Left ventricle myocardium superior (tissue), 1 donor: ENCODE results near the gene MPRIP. TPM values are rescaled to one million over a fixed set of nuclear protein-coding genes. Genes with fewer than 3 reads are reported as not detected.
"Not testable (repeated sequence)": the region's sequence is repeated elsewhere in the genome, so short reads cannot be mapped to it uniquely, and the experiment has no call there.

ENCODE experiments used
- ATAC-seq: fragments of 200-7000 bp; cut with Tn5 transposase; one replicate; pipeline ENCODE4 v1.9.1; 2020; ENCODE audit warnings: mild to moderate bottlenecking, moderate library complexity
- DNase-seq: peaks from one replicate; pipeline ENCODE4 v3.0.0-alpha.2; 2020
- intact Hi-C: fragments of 100-400 bp; cut with micrococcal nuclease; formaldehyde crosslinking; loops from one replicate; pipeline ENCODE4 v1.11.0; 2022
- long read RNA-seq: library from polyadenylated mRNA; unstranded; transcript quantifications from one replicate; pipeline ENCODE4 v2.0.0, GENCODE V29; 2021
- total RNA-seq: library from RNA; stranded (reverse); fragmentation: NEBNext Ultra II Directional; extraction: Animal tissue kit (Norgen Biotek cat#: 25700); gene quantifications from one replicate; pipeline ENCODE4 v1.2.1, GENCODE V29; 2021
- donor health status: DM: no; HTN: yes; CAD: no; lungs with severe emphysema.

The MPRIP gene, protein sequence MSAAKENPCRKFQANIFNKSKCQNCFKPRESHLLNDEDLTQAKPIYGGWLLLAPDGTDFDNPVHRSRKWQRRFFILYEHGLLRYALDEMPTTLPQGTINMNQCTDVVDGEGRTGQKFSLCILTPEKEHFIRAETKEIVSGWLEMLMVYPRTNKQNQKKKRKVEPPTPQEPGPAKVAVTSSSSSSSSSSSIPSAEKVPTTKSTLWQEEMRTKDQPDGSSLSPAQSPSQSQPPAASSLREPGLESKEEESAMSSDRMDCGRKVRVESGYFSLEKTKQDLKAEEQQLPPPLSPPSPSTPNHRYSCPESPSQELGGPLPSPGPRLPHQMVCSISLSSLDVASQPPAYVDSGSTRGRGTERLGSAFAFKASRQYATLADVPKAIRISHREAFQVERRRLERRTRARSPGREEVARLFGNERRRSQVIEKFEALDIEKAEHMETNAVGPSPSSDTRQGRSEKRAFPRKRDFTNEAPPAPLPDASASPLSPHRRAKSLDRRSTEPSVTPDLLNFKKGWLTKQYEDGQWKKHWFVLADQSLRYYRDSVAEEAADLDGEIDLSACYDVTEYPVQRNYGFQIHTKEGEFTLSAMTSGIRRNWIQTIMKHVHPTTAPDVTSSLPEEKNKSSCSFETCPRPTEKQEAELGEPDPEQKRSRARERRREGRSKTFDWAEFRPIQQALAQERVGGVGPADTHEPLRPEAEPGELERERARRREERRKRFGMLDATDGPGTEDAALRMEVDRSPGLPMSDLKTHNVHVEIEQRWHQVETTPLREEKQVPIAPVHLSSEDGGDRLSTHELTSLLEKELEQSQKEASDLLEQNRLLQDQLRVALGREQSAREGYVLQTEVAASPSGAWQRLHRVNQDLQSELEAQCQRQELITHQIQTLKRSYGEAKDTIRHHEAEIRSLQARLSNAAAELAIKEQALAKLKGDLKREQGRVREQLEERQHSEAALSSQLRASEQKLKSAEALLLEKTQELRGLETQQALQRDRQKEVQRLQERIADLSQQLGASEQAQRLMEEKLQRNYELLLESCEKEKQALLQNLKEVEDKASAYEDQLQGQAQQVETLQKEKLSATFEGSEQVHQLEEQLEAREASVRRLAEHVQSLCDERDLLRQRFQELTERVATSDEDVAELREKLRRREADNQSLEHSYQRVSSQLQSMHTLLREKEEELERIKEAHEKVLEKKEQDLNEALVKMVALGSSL (N-terminal part only)
- 335 TPM for total RNA-seq
- long read RNA-seq, full-length matches to known transcripts, result 24 of 296 reads
- long read RNA-seq, partial matches to known transcripts, result 209 of 296 reads
- long read RNA-seq, other reads (novel, unspliced or antisense), result 63 of 296 reads

DNA sequence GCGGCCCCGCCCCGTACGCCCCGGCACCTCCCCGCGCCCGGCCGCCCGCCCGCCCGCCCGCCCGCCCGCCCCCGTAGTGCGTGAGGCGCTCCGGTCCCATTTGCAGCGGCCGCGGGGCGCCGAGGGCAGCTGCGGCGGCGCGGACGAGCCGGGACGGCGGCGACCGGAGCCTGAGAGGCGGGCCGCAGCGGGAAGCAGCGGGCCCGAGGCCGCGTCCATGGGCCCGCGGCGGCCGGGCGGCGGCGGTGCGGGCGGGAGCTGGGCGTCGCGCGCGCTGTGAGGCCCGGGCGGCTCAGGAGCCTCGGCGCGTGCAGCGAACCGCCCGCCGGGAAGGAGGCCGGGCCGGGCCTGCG lies at the start of gene MPRIP:
Gene MPRIP, plus strand, starts transcription at position 74 of the 353 bp plus-strand sequence. CDS start 392 bp downstream, outside the sequence.
- ATAC-seq, result no peak
- intact Hi-C loops, result no loop called here
- no peak for DNase-seq

DNA sequence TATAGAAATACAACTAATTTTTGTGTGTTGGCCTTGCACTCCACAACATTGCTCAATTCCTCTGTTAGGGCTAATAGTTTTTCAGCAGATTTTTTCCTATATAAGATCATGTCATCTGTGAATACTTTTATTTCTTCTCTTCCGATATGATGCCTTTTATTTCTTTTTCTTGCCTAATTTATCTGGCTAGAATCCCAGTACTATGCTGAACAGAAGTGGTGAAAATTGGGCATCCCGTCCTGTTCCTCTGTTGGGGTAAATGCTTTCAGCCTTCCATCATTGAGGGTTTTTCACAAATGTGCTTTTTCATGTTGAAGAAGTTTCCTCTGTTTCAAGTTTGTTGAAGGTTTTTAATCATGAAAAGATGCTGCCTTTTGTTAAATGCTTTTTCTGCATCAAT lies 47.6 kb upstream of the MPRIP start:
- ATAC-seq, result no peak
- intact Hi-C loops, result no loop called here
- DNase-seq, result no peak

DNA sequence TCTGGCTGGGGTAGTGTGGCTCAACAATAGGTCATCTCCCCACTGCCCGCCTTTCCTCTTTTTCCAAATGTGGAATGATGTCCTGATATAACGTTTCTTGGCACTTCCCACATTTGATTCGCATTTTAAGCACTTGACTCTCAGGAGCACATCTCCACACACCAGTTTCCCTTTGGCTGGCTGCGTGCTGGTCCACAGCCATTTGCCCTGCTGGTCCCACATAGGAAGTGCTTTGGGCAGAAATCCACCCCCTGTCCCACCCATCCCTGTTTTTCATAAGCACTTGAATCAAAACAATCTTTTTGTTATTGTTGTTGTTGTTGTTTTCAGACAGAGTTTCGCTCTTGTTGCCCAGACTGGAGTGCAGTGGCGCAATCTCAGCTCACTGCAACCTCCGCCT lies 46.3 kb upstream of the MPRIP start:
- ATAC-seq, result no peak
- intact Hi-C loops, result no loop called here
- DNase-seq, result no peak

DNA sequence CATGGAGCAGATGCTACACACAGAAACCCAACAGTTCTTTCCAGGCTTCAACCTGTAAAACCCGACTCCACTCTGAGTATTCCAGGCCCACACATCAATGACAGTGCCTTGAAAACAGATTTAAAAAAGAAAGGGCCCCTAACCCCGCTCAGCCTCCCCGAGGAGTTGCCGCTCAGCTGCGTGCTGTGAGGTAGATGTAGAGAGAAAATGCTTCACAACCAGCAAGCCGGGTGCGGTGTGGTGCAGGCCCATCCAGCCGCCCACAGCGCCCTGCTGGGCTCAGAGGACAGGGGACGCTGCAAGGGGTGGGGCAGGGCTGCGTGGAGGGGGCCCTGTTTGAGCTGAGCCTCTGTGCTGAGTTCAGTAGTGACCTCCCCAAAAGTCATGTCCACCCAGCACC lies 45.5 kb upstream of the MPRIP start:
- intact Hi-C loops, ATAC-seq, DNase-seq: not testable (repeated sequence)

DNA sequence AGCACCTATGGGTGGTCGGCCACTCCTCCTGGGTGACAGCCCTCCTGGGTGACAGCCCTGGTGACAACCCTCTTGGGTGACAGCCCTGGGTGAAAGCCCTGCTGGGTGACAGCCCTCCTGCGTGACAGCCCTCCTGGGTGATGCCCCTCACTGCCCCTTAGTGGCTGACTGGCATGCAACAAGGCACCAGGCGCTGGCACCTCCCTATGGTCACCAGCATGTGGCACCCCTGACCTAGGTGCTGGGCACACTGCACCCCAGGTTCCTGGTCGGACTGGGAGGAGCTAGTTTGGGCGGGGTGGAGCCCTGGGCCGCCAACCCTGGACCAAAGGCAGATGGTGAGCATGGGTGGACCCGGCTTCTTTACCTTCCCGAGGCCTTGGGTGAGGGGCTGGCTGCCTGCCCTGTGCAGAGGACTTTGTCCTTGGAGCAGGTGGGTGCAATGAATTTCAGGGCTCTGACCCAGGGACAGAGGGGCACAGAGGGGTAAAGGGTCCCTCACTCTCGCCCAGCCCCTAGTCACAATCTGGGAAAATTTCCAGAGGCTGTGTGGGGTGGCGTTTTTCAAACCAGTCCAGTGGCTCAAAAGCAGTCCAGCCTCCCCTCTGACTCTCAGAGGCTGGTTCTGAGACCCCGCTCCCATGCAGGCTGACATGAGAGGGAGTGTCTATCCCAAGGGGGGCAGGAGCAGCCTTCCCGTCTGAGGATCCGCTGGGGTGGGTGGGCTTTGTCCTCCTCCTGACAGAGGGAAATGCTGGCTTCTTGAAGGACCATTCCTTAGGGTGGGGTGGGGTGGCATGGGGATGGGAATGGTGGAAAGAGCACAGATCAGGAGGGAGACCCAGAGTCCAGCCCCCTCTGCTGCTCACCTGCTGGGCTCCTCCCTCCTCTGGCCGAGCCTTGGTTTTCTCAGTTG lies 44.5 kb upstream of the MPRIP start:
- no peak for ATAC-seq
- DNase-seq, result no peak
- intact Hi-C loops, result no loop called here

DNA sequence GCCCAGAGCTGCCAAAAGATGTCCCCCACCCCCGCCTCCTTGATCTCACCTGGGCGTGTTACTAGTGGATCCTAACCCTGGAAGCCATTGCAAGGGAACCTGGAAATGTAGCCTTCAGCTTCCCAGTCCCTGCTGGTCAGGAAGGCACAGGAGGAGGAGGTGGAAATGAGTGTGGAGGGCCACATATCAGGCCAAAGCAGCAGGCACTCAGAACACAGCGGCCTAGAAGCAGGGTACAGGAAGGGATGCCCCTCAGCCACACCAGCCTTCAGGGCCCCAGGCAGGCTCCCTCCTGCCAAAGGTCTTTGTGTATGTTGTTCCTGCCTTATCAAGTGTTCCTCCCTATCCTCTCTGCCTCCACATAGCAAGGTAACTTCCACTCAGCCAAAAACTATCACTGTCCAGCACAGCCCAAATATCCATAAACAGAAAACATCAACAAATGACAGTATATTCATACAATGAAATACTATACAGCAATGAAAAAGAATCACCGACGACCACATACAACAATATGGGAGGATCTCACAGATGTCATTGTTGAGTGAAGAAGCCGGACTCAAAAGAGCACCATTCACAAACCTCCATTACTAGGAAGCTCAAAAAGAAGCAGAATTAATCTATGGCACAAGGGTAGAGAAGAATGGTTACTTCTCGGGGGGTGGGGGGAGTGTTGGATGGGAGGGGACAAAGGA lies 42.2 kb upstream of the MPRIP start:
- DNase-seq (no peak), ATAC-seq (no peak)
- intact Hi-C loops, result no loop called here

DNA sequence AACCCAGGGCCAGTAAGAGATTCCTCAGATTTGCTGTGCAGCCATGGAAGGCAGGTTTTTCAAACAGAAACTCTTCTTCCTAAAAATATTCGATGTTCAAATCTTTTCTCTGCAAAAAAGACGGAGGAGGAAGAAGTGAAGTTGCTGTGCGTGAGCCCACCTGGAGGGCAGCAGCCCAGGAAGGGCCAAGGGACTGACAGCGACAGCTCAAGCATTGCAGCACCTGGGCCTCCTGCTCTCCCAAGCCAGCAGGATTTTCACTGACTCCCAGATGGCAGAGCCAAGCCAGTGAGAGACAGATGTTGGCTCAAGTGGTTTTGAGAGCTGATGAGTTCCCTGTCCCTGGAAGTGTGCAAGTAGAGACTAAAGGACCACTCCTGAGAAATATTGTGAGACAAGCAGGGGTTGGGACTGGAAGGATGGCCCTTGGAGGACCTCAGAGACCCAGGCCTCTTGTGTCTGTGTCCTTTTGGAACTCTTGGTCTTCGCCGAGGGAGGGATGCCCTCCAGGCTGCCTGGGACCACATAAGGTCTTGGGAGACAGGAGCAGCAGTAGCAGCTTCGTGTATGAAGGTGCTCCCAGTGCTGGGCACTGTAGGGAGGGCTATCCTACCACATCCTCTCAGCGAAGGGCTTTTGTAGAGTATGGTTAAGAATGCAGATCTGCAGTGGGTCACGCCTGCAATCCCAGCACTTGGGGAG lies 41.0 kb upstream of the MPRIP start:
- intact Hi-C loops, result no loop called here
- no peak for ATAC-seq
- no peak for DNase-seq

DNA sequence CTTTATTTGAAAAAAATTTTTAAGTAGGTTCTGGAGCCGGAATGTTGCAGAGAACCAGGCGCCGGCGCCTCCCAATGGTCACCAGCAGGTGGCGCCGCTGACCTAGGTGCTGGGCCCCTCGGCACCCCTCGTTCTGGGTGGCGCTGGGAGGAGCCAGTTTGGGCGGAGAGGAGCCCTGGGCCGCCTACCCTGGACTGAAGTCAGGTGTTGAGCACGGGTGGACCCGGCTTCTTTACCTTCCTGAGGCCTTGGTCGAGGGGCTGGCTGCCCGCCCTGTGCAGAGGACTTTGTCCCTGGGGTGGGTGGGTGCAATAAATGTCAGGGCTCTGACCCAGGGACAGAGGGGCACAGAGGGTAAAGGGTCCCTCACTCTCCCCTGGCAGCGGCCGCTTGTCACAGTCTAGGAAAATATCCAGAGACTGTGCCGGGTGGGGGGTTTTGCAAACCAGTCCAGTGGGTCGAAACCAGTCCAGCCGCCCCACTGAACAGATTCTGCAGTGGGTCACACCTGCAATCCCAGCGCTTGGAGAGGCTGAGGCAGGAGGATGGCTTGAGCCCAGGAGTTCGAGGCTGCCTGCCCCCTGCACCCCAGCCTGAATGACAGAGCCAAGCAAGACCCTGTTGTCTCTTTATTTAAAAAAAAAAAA lies 40.3 kb upstream of the MPRIP start:
- DNase-seq, result peak; percentile 90
- intact Hi-C loops, result no loop called here

DNA sequence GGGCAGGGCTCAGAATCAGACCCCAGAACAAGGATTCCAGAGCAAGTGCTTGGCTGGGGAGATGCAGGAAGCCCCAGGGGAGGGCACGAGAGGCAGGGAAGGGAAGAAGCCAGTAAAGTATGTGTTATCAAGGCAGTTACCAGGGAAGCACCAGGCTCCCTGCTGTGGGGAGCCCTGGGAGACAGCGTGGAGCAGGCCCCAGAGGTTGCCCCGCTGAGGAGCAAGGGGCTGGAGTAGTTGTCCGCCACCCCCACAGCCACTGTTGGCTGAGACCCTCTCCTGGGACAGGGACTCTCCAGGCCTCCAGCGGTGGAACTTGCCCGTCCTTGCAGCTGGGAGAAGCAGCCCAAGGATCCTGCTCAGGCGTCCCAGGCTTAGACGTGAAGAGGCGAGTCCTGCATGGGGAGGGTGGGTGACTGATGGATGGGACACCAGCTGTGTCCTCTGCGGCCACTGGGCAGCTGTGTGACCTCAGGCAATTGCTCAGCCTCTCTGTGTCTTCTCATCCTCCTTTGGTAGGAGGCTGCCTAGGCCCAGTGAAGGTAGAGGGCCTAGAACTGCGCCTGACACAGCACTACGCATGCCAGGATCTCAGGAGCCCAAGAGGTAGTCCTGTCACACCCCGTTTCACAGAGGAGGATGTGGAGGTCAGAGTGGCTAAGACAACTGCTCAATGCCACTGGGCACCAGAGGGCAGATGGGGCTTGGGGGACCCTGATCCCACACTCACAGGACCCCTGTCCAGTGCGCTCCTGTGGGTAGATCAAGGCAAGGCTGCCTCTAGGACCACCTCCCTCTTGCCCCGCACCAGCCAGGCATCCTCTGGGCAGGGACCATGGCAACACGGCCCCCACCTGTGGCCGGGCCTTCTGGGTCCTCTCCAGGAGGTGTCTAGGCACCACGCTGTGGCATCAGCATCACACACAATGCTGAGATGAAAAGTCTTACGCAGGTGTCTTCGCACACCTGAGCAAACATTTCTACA lies 39.2 kb upstream of the MPRIP start:
- intact Hi-C loops, DNase-seq, ATAC-seq: not testable (repeated sequence)

More for the DNA sequence above, 40.3 kb upstream of the MPRIP start:
- peak; percentile 88 for ATAC-seq

DNA sequence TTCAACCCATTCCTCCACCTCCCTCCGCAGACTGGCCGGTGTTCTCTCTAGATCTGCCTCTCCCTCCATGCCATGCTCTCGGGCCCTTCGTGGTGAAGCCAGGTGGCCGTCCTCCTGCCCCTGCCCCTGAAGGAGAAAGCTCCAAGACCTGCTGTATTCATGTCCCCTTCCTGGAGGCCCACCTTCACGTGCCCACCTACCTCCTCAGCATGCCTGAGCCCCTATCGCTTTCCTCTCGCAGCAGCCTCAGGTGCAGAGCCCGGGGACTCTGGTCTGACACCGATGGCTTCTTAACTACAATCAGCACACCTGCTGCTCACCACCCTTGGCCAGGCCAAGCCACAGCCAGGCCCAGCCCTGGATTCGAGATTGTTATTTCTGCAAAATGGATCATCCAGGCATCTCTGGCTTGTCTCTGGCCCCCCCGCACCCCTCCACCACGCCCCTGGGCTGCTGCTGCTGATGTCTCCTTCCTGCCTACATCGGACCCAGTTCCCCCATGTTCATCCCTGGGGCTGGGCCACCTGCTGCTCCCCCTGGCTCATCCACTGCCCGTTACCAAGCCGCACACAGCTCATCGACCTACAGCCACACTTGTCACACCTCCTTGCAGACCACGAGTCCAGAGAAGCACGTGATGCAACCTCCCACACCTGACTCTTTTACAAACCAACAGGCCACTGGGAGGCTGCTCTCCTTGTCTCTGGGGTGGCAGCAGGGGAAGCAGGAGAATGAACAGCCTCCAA lies 37.8 kb upstream of the MPRIP start:
- DNase-seq (no peak), ATAC-seq (no peak)
- intact Hi-C loops, result no loop called here

DNA sequence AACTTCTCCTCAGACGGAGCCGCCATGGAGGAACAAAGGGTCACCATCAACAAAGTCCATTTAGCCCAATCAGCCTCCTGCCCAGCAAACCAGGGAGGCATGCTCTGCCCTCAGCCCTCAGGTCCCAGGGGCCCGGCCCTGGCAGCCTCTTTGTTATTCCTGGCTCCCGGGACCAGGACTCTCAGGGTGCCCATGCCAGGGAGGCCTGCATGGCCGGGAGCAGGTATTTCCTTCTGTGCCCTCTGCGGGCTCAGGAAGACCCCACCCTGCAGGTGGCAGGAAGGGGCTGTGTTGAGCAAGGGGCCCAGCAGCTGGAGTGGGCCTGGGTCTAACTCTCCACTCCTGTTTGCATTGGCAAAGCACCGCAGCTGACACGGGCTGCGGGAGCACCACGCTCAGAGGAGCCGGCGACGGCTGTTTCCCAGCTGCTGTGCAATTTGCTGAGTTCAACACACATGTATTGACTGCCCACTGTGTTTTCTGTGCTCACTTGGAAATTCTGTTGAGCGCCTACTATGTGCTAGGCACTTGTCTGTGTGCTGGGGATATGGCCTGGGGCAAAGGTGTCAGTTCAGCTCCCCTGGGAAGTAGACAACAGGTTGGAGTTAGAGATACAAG lies 37.2 kb upstream of the MPRIP start:
- intact Hi-C loops, ATAC-seq, DNase-seq: not testable (repeated sequence)

DNA sequence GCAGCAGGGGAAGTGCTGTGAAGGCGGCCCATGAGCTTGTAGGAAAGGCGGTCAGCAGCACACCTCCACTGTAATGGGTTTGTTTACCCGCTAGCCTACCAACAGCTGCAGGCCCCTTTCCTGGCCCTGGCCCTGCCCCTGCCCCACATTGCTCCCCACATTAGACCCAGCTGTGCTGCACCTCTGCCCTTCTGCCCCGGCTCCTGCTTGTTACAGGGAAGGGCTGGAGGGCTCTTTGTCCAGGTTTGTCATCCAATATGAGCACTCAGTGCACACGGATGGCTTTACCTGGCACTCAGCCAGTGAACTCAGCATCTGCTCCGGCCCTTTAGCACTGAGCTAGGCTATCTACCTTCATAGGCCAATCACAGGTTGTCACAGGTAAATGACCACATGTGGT lies 34.4 kb upstream of the MPRIP start:
- intact Hi-C loops, DNase-seq, ATAC-seq: not testable (repeated sequence)

DNA sequence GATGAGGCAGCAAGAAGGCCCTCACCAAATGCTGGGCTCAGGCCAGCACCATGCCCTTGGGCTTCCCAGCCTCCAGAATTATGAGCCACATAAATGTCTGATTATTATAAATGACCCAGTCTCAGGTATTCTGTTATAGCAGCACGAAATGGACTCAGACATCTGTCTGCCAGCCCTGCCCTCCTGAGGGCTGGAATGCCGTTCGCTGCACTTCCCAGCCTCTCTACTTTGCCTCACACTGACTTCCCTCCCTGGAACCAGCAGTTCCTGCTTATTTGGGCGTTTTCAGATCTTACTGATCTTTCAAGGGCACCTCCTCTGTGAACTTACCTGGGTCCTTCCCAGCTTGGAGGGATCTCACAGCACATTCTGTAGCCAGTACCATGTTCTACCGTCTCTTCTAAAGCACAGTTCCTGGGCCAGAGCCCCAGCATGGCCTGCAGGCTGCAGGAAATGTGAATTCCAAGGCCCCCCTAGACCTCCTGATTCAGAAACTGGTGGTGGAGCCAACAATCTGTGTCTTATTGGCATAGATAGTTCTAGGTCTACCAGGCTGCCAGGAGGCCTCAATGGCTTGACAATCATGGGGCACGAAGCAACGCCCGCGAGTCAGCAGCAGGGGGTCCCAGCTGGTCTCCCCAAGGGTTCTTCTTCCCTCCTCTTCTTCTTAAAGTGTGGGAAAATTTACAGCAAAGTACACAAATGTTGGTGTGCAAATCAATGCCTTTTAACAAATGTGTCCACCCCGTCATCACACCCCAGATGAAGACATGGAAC lies 33.4 kb upstream of the MPRIP start:
- ATAC-seq, intact Hi-C loops, DNase-seq: not testable (repeated sequence)

DNA sequence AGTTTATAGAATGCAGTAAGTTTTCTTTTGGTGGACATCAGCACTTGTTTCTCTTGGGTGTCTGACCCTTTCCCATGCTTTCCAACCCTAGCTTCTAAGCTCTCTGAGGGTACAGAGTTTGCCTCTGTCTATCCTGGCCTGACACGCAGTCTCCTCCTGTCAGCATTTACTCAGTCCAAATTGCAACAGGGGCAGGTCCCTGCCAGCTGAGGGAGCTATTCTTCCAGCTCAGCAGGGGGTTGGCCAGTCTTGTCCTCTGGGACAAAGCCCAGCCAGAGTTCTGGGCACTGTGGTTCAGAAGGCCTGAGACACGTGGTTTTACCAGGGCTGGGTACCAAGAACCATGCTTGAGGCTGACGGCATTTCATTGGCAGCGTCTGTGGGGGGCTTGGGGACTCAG lies 32.3 kb upstream of the MPRIP start:
- peak; percentile 90 for ATAC-seq
- intact Hi-C loops, DNase-seq: not testable (repeated sequence)
